Neuronal stem cell (in vitro differentiated cells): Measurements from ENCODE around the gene SELENOM.

Source experiments
- DNase-seq: peaks from one replicate; pipeline ENCODE4 v3.0.0-alpha.2; 2013; ENCODE audit warnings: low spot score
- H2AFZ ChIP-seq: one replicate; pipeline ENCODE4 v1.6.1; 2013; ENCODE audit warnings: mild to moderate bottlenecking, low read length, inconsistent platforms
- H2AK5ac ChIP-seq: 2 replicates; pipeline ENCODE4 v1.6.1; 2013; ENCODE audit warnings: low read depth, mild to moderate bottlenecking, inconsistent platforms, low read length, moderate library complexity, mixed read lengths
- H2BK120ac ChIP-seq: 2 replicates; pipeline ENCODE4 v1.6.1; 2013; ENCODE audit warnings: low read depth, mild to moderate bottlenecking, inconsistent platforms, low read length, moderate library complexity, mixed read lengths
- H2BK12ac ChIP-seq: one replicate; pipeline ENCODE4 v1.6.1; 2013; ENCODE audit warnings: low read length, inconsistent platforms
- H2BK15ac ChIP-seq: 2 replicates; pipeline ENCODE4 v1.6.1; 2013; ENCODE audit warnings: mild to moderate bottlenecking, low read length, inconsistent platforms, mixed read lengths
- H2BK5ac ChIP-seq: one replicate; pipeline ENCODE4 v1.6.1; 2013; ENCODE audit warnings: inconsistent platforms, mild to moderate bottlenecking, low read length, moderate library complexity
- H3K14ac ChIP-seq: one replicate; pipeline ENCODE4 v1.6.1; 2013; ENCODE audit warnings: low read length, inconsistent platforms
- H3K18ac ChIP-seq: 2 replicates; pipeline ENCODE4 v1.6.1; 2013; ENCODE audit warnings: low read length, inconsistent platforms
- H3K23ac ChIP-seq: 2 replicates; pipeline ENCODE4 v1.6.1; 2013; ENCODE audit warnings: low read depth, mild to moderate bottlenecking, mixed read lengths, low read length, inconsistent platforms; ENCODE audit not compliant: poor library complexity
- H3K27ac ChIP-seq: replicated peaks from 3 replicates; pipeline ENCODE4 v1.5.1; 2013; ENCODE audit warnings: low read length, inconsistent platforms
- H3K27me3 ChIP-seq, 3 experiments: 2 replicates each; pipeline ENCODE4 v1.6.1; 2013; ENCODE audit warnings: low read length in 3 of 3, mild to moderate bottlenecking in 2 of 3, inconsistent platforms in 1 of 3, low read depth in 1 of 3, mixed read lengths in 1 of 3, moderate library complexity in 1 of 3; ENCODE audit not compliant: control insufficient read depth in 3 of 3, insufficient read depth in 3 of 3
- H3K36me3 ChIP-seq, 2 donors: replicated peaks in 1 of 2; 2 replicates each; pipeline ENCODE4 v1.6.1; 2013; ENCODE audit warnings: low read length in 2 of 2; ENCODE audit not compliant: control insufficient read depth in 2 of 2, insufficient read depth in 2 of 2
- H3K4ac ChIP-seq: 2 replicates; pipeline ENCODE4 v1.6.1; 2013; ENCODE audit warnings: inconsistent platforms, mild to moderate bottlenecking, low read length, moderate library complexity
- H3K4me1 ChIP-seq, 2 donors: 1 replicate in 1 of 2; 2 replicates in 1 of 2; pipeline ENCODE4 v1.6.1; 2013; ENCODE audit warnings: low read length in 2 of 2, low read depth in 1 of 2; ENCODE audit not compliant: control insufficient read depth in 2 of 2, insufficient read depth in 1 of 2
- H3K4me2 ChIP-seq: one replicate; pipeline ENCODE4 v1.6.1; 2013; ENCODE audit warnings: mild to moderate bottlenecking, low read length, inconsistent platforms; ENCODE audit not compliant: insufficient read depth, poor library complexity, severe bottlenecking
- H3K4me3 ChIP-seq, 2 donors: 2 replicates each; pipeline ENCODE4 v1.5.1; 2013; ENCODE audit warnings: low read length in 2 of 2, mild to moderate bottlenecking in 2 of 2, inconsistent platforms in 1 of 2, moderate library complexity in 1 of 2
- H3K79me1 ChIP-seq: one replicate; pipeline ENCODE4 v1.6.1; 2013; ENCODE audit warnings: low read depth, mild to moderate bottlenecking, inconsistent platforms, low read length, moderate library complexity
- H3K9ac ChIP-seq: one replicate; pipeline ENCODE4 v1.6.1; 2013; ENCODE audit warnings: mild to moderate bottlenecking, low read depth, low read length, inconsistent platforms; ENCODE audit not compliant: poor library complexity
- H3K9me3 ChIP-seq, 2 donors: replicated peaks in 1 of 2; 2 replicates each; pipeline versions ENCODE3 to v1.6.1; 2013; ENCODE audit warnings: low read length in 2 of 2, mild to moderate bottlenecking in 2 of 2, inconsistent platforms in 1 of 2, low read depth in 1 of 2, mixed read lengths in 1 of 2, moderate library complexity in 1 of 2; ENCODE audit not compliant: control insufficient read depth in 2 of 2, insufficient read depth in 1 of 2
- H4K8ac ChIP-seq: one replicate; pipeline ENCODE4 v1.6.1; 2013; ENCODE audit warnings: low read depth, mild to moderate bottlenecking, inconsistent platforms, low read length, moderate library complexity
- H4K91ac ChIP-seq: one replicate; pipeline ENCODE4 v1.6.1; 2013; ENCODE audit warnings: low read length, low read depth, mild to moderate bottlenecking, inconsistent platforms; ENCODE audit not compliant: poor library complexity
- WGBS, 2 donors: extraction: QIAGEN DNeasy Blood & Tissue Kit; methylation state at CpG; one replicate each; pipeline ENCODE4 v1.1.7; 2013; ENCODE audit warnings: missing lambda C conversion rate in 2 of 2, mixed read lengths in 1 of 2; ENCODE audit not compliant: insufficient read length in 2 of 2, insufficient replicate concordance in 1 of 2; ENCODE audit errors: extremely low coverage in 2 of 2; 5-methylcytosine and 5-hydroxymethylcytosine counted together

Gene SELENOM

GRCh38 chr22:31151872-31152271, 44.5 kb upstream of the SELENOM start:
- no peak overlapping the region for H2BK120ac ChIP-seq
- H3K4me1 ChIP-seq: no peaks in the 10 kb centered on the region
- no peaks in the 10 kb centered on the region for H3K36me3 ChIP-seq
- H3K9me3 ChIP-seq: peaks cover 2 to 8% of the 10 kb centered on the region in 2 donors
- no CpG with 5 or more reads among the region's 2 CpGs for WGBS, 2 donors
- H2BK15ac ChIP-seq: no peak overlapping the region
- no peak overlapping the region for H2AFZ ChIP-seq
- H3K4me2 ChIP-seq: no peak overlapping the region
- H3K27me3 ChIP-seq: peaks cover 0 to 46% (median 0%) of the 10 kb centered on the region in 3 experiments
- no peaks in the 10 kb centered on the region for H3K79me1 ChIP-seq
- no peak overlapping the region for H2AK5ac ChIP-seq
- no peak overlapping the region for H3K27ac ChIP-seq
- H3K14ac ChIP-seq: no peak overlapping the region
- no peak overlapping the region for H3K18ac ChIP-seq
- DNase-seq: no peak
- H3K9ac ChIP-seq: no peak overlapping the region
- H3K23ac ChIP-seq: no peak overlapping the region
- H4K8ac ChIP-seq: no peak overlapping the region
- H3K4ac ChIP-seq: no peak overlapping the region
- H2BK5ac ChIP-seq: no peak overlapping the region
- no peak overlapping the region for H4K91ac ChIP-seq
- no peak overlapping the region for H3K4me3 ChIP-seq
- no peak overlapping the region for H2BK12ac ChIP-seq

DNA sequence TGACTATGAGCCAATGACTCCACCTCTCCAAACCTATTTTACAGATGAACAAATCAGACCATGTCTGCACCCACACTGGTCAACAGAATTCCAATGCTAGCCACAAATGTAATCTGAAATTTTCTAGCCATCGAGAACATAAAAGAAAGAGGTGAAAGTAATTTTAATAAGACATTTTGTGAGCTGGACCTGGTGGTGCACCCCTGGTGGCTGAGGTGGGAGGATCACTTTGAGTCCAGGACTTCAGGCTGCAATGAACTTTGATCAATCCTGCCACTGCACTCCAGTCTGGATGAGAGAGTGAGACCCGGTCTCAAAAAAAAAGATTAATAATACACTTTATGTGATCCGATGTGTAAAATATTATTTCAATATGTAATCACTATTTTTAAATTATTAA, 43.2 kb upstream of the SELENOM start:
- Histone ChIP-seq H4K91ac (no peak overlapping the region), H3K4ac (no peak overlapping the region)

DNA sequence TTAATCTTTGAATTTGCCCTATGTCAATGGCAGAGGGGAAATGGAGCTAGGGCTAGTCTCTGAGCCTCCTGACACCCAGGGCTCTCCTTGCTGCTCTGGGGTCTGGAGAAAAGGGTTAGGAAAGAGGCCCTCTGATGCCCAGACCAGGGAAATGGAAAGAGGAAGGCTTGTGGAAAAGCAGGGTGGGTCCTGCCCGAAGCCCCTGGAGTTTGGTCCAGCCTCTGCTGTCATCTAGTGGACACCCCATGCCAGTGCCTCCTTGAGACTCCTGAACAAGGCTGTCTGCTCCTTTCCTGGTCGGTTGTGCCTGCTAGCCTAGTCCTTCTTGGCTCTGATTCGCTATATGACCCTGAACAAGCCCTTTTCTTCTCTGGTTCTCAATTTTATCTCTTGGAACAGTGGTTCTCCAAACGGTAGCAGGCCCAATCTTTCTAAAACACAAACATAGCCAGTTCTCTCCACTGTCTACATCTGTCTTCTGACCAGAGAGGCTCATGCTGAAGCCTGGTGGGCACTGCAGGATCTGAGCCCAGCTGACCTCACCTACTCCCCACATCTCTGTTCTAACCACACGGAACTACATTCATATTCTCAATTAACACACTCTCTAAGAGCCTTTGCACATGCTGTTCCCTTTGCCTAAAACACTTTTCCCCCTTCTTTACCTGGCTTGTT, 41.7 kb upstream of the SELENOM start:
- Histone ChIP-seq H4K8ac (no peak overlapping the region), H2BK15ac (no peak overlapping the region), H3K27ac (no peak overlapping the region), H3K9me3 (peaks cover 2 to 15% of the 10 kb centered on the region in 2 donors), H3K9ac (no peak overlapping the region), H3K18ac (no peak overlapping the region), H3K79me1 (no peaks in the 10 kb centered on the region), H3K36me3 (no peaks in the 10 kb centered on the region), H2BK5ac (no peak overlapping the region), H3K14ac (no peak overlapping the region), H2AFZ (peak overlapping the region; percentile 1), H4K91ac (no peak overlapping the region), H2BK12ac (no peak overlapping the region), H3K4ac (no peak overlapping the region), H2BK120ac (no peak overlapping the region), H3K27me3 (peaks cover 0 to 30% (median 0%) of the 10 kb centered on the region in 3 experiments), H2AK5ac (no peak overlapping the region), H3K23ac (no peak overlapping the region), H3K4me3 (no peak overlapping the region), H3K4me1 (no peaks in the 10 kb centered on the region), H3K4me2 (no peak overlapping the region)
- WGBS, 2 donors: no CpG with 5 or more reads among the region's 5 CpGs
- peak; percentile 52 for DNase-seq

More for the DNA sequence above, 43.2 kb upstream of the SELENOM start:
- no CpG with 5 or more reads among the region's 3 CpGs for WGBS, 2 donors
- Histone ChIP-seq H2BK12ac (no peak overlapping the region), H3K14ac (no peak overlapping the region), H3K4me1 (no peaks in the 10 kb centered on the region), H3K9me3 (peaks cover 2 to 12% of the 10 kb centered on the region in 2 donors), H3K36me3 (no peaks in the 10 kb centered on the region), H2AFZ (no peak overlapping the region), H3K18ac (no peak overlapping the region), H2BK15ac (no peak overlapping the region), H3K79me1 (no peaks in the 10 kb centered on the region), H3K4me2 (no peak overlapping the region), H3K27me3 (peaks cover 0 to 38% (median 0%) of the 10 kb centered on the region in 3 experiments), H2BK120ac (no peak overlapping the region), H2BK5ac (no peak overlapping the region), H2AK5ac (no peak overlapping the region), H3K23ac (no peak overlapping the region), H3K27ac (no peak overlapping the region), H4K8ac (no peak overlapping the region), H3K4me3 (no peak overlapping the region), H3K9ac (no peak overlapping the region)
- no peak for DNase-seq

- no peak for DNase-seq
- Histone ChIP-seq H3K14ac (no peak overlapping the region), H4K91ac (no peak overlapping the region), H3K79me1 (no peaks in the 10 kb centered on the region), H3K27ac (no peak overlapping the region), H3K4me2 (no peak overlapping the region), H3K27me3 (peaks cover 0 to 25% (median 0%) of the 10 kb centered on the region in 3 experiments), H2AK5ac (no peak overlapping the region), H2BK120ac (no peak overlapping the region), H3K4me1 (no peaks in the 10 kb centered on the region), H4K8ac (no peak overlapping the region), H3K9ac (no peak overlapping the region), H2BK12ac (no peak overlapping the region), H3K4me3 (no peak overlapping the region), H2BK15ac (no peak overlapping the region), H2BK5ac (no peak overlapping the region), H3K4ac (no peak overlapping the region), H2AFZ (peak overlapping the region; percentile 1), H3K23ac (no peak overlapping the region), H3K18ac (no peak overlapping the region), H3K9me3 (peaks cover 2 to 15% of the 10 kb centered on the region in 2 donors), H3K36me3 (no peaks in the 10 kb centered on the region)
- WGBS, 2 donors: no CpG with 5 or more reads among the region's 1 CpG
Observed at GRCh38 chr22:31148488-31148887, 41.1 kb upstream of the SELENOM start.
